IPS-18c (cell line): ENCODE measurements around the gene EEF1B2.
"Not testable (repeated sequence)": the region's sequence is repeated elsewhere in the genome, so short reads cannot be mapped to it uniquely, and the experiment has no call there.

ENCODE experiments used
- H3K4me3 ChIP-seq: 2 replicates; pipeline ENCODE4 v1.7.0; 2013; ENCODE audit warnings: low read depth, mild to moderate bottlenecking, low read length, moderate library complexity; ENCODE audit not compliant: insufficient read depth
- H3K9me3 ChIP-seq: one replicate; pipeline ENCODE4 v1.6.1; 2013; ENCODE audit warnings: mild to moderate bottlenecking, low read length, moderate library complexity; ENCODE audit not compliant: control insufficient read depth, insufficient read depth

Gene EEF1B2

GRCh38 chr2:206201075-206201848 lies 41.6 kb downstream of the EEF1B2 start:
- Histone ChIP-seq H3K9me3 (no peaks in the 10 kb centered on the region), H3K4me3 (no peak overlapping the region)

GRCh38 chr2:206202446-206202845 lies 42.8 kb downstream of the EEF1B2 start:
- H3K9me3 ChIP-seq: no peaks in the 10 kb centered on the region
- H3K4me3 ChIP-seq: no peak overlapping the region

GRCh38 chr2:206203331-206203730 lies 43.6 kb downstream of the EEF1B2 start:
- no peak overlapping the region for H3K4me3 ChIP-seq
- no peaks in the 10 kb centered on the region for H3K9me3 ChIP-seq

GRCh38 chr2:206204710-206205109 lies 45.0 kb downstream of the EEF1B2 start:
- H3K9me3 ChIP-seq: no peaks in the 10 kb centered on the region

GRCh38 chr2:206207316-206207715 lies 47.6 kb downstream of the EEF1B2 start:
- H3K4me3 ChIP-seq: not testable (repeated sequence)

More at GRCh38 chr2:206204710-206205109, 45.0 kb downstream of the EEF1B2 start:
- no peak overlapping the region for H3K4me3 ChIP-seq

GRCh38 chr2:206208900-206209299 lies 49.2 kb downstream of the EEF1B2 start:
- Histone ChIP-seq H3K4me3 (no peak overlapping the region), H3K9me3 (no peaks in the 10 kb centered on the region)

More at GRCh38 chr2:206207316-206207715, 47.6 kb downstream of the EEF1B2 start:
- H3K9me3 ChIP-seq: not testable (repeated sequence)

GRCh38 chr2:206211657-206212255 lies 52.1 kb downstream of the EEF1B2 start:
- no peaks in the 10 kb centered on the region for H3K9me3 ChIP-seq
- no peak overlapping the region for H3K4me3 ChIP-seq
